Kidney (tissue), 14 donors: ENCODE measurements around the gene GMDS. TPM values are rescaled to one million over a fixed set of nuclear protein-coding genes. Genes with fewer than 3 reads are reported as not detected.

ENCODE experiments used
- DNase-seq, 5 donors: peaks; one replicate each; pipeline ENCODE4 v3.0.0-alpha.2; 2013 to 2020
- FAIRE-seq: peaks from 2 replicates; lab custom pipeline; 2012; peaks lifted over from hg19 to GRCh38; lab: Jason Lieb, UNC
- H3K27ac ChIP-seq, 2 donors: one replicate each; pipeline ENCODE4 v1.7.0; 2013; ENCODE audit warnings: low read depth in 2 of 2, low read length in 2 of 2, inconsistent platforms in 1 of 2
- H3K27me3 ChIP-seq: one replicate; pipeline ENCODE4 v1.7.1; 2013; ENCODE audit warnings: low read length, inconsistent platforms; ENCODE audit not compliant: control insufficient read depth, insufficient read depth
- H3K36me3 ChIP-seq, 3 donors: one replicate each; pipeline versions ENCODE4 v1.7.0 to v1.7.1; 2013; ENCODE audit warnings: low read length in 3 of 3, control low read depth in 1 of 3, inconsistent platforms in 1 of 3; ENCODE audit not compliant: insufficient read depth in 3 of 3, control insufficient read depth in 2 of 3
- H3K4me1 ChIP-seq, 3 donors: one replicate each; pipeline versions ENCODE4 v1.7.0 to v1.7.1; 2013; ENCODE audit warnings: low read length in 3 of 3, inconsistent platforms in 1 of 3, low read depth in 1 of 3; ENCODE audit not compliant: control insufficient read depth in 2 of 3, insufficient read depth in 2 of 3
- H3K4me3 ChIP-seq, 3 donors: one replicate each; pipeline versions ENCODE4 v1.7.0 to v1.8.1; 2013; ENCODE audit warnings: low read length in 3 of 3, control low read depth in 1 of 3, inconsistent platforms in 1 of 3
- H3K9ac ChIP-seq, 3 donors: one replicate each; pipeline versions ENCODE4 v1.7.0 to v1.7.1; 2013; ENCODE audit warnings: low read length in 3 of 3, control low read depth in 1 of 3, inconsistent platforms in 1 of 3
- H3K9me3 ChIP-seq, 3 donors: one replicate each; pipeline versions ENCODE4 v1.7.0 to v1.7.1; 2013; ENCODE audit warnings: low read length in 3 of 3, control low read depth in 1 of 3, inconsistent platforms in 1 of 3; ENCODE audit not compliant: control insufficient read depth in 2 of 3, insufficient read depth in 1 of 3
- CTCF ChIP-seq: IDR thresholded peaks from 3 replicates; pipeline ENCODE4 v1.5.1; 2012; ENCODE audit warnings: mild to moderate bottlenecking, moderate library complexity, borderline replicate concordance; ENCODE audit not compliant: insufficient read depth; ENCODE audit errors: extremely low read depth
- intact Hi-C: fragments of 100-400 bp; cut with DNase I; formaldehyde crosslinking; loops from one replicate; pipeline ENCODE4 v1.11.1; 2022
- polyA plus RNA-seq: library from polyadenylated mRNA; stranded (reverse); fragments of 350-450 nt; fragmentation: Illumina TruSeq; extraction: RNeasy Lipid Tissue Mini Kit (QIAGEN cat#74804); gene quantifications from one replicate; pipeline ENCODE4 v1.2.3, GENCODE V29; 2014; ENCODE audit warnings: low read depth, low replicate concordance; ENCODE audit not compliant: insufficient read depth
- total RNA-seq: library from RNA; stranded (reverse); fragmentation: NEBNext Ultra II Directional; extraction: Animal tissue kit (Norgen Biotek cat#: 25700); gene quantifications from one replicate; pipeline ENCODE4 v1.2.1, GENCODE V29; 2021
- donor health status: control.
- donor health status: control.
- donor health status: control.
- donor health status: control.
- donor health status: control.
- donor health status: DM: yes; HTN: yes; CAD: no.
- donor health status: Normal renal cell carcinoma (clear cell type).

GMDS gene
- total and polyA plus RNA-seq, 2 donors from 2014 or later: 49.6 to 63.7 TPM

GRCh38 chr6:1657116-1657770, 588.2 kb downstream of the GMDS start:
- Histone ChIP-seq H3K9me3 (no peaks in the 10 kb centered on the region), H3K9ac (no peak overlapping the region), H3K4me3 (no peak overlapping the region), H3K4me1 (peaks cover 0 to 2% (median 0%) of the 10 kb centered on the region in 3 donors), H3K36me3 (no peaks in the 10 kb centered on the region), H3K27ac (no peak overlapping the region), H3K27me3 (no peaks in the 10 kb centered on the region)
- intact Hi-C loops: no loop called here
- DNase-seq (peak in 4 of 5 donors; percentile 68 to 91 (median 82)), FAIRE-seq (no peak)
- no peak for TF ChIP-seq CTCF

GRCh38 chr6:1654054-1654453, 591.4 kb downstream of the GMDS start:
- no peak for TF ChIP-seq CTCF
- H3K27ac ChIP-seq: no peak overlapping the region
- no peaks in the 10 kb centered on the region for H3K9me3 ChIP-seq
- DNase-seq: no peak
- intact Hi-C loops: no loop called here
- peaks cover 0 to 2% (median 0%) of the 10 kb centered on the region in 3 donors for H3K4me1 ChIP-seq
- no peaks in the 10 kb centered on the region for H3K36me3 ChIP-seq
- no peaks in the 10 kb centered on the region for H3K27me3 ChIP-seq
- no peak for FAIRE-seq
- no peak overlapping the region for H3K9ac ChIP-seq
- no peak overlapping the region for H3K4me3 ChIP-seq

GRCh38 chr6:1652842-1653241, 592.6 kb downstream of the GMDS start:
- H3K4me3 ChIP-seq: no peak overlapping the region
- no peak overlapping the region for H3K9ac ChIP-seq
- H3K27me3 ChIP-seq: no peaks in the 10 kb centered on the region
- intact Hi-C loops: no loop called here
- FAIRE-seq (no peak), DNase-seq (no peak)
- H3K4me1 ChIP-seq: no peaks in the 10 kb centered on the region
- H3K9me3 ChIP-seq: no peaks in the 10 kb centered on the region
- TF ChIP-seq CTCF: no peak
- no peaks in the 10 kb centered on the region for H3K36me3 ChIP-seq
- no peak overlapping the region for H3K27ac ChIP-seq
